Measurements from ENCODE around the gene MNX1. TPM values are rescaled to one million over a fixed set of nuclear protein-coding genes. Genes with fewer than 3 reads are reported as not detected.

Gene MNX1
- total RNA-seq, 3 donors from 2014 or later: not detected

GRCh38 chr7:157005456-157006204 is 4.8 kb downstream of the MNX1 start:
- DNase-seq: no peak

GRCh38 chr7:157004521-157005455 is 5.7 kb downstream of the MNX1 start:
- peaks cover 24% of the 10 kb centered on the region for H3K4me1 Mint-ChIP-seq (ENCODE audit: low read depth)
- H3K9me3 Mint-ChIP-seq: no peaks in the 10 kb centered on the region
- no peaks in the 10 kb centered on the region for H3K36me3 Mint-ChIP-seq (ENCODE audit: insufficient read depth)
- H3K27me3 Mint-ChIP-seq (ENCODE audit: low read depth): peaks cover 76% of the 10 kb centered on the region
- DNase-seq (no peak), ATAC-seq (no peak)
- peak overlapping the region; percentile 29 for H3K4me3 Mint-ChIP-seq

More at GRCh38 chr7:157005456-157006204, 4.8 kb downstream of the MNX1 start:
- no peak for ATAC-seq
- Mint-ChIP-seq H3K9me3 (no peaks in the 10 kb centered on the region), H3K4me1 (ENCODE audit: low read depth) (peaks cover 21% of the 10 kb centered on the region), H3K27me3 (ENCODE audit: low read depth) (peaks cover 72% of the 10 kb centered on the region), H3K36me3 (ENCODE audit: insufficient read depth) (no peaks in the 10 kb centered on the region), H3K4me3 (no peak overlapping the region)

- H3K36me3 Mint-ChIP-seq (ENCODE audit: insufficient read depth): no peaks in the 10 kb centered on the region
- ATAC-seq (peak in 1 of 2 donors; percentile 25), DNase-seq (no peak)
- peaks cover 27% of the 10 kb centered on the region for H3K4me1 Mint-ChIP-seq (ENCODE audit: low read depth)
- no peak overlapping the region for H3K4me3 Mint-ChIP-seq
- H3K27me3 Mint-ChIP-seq (ENCODE audit: low read depth): peaks cover 75% of the 10 kb centered on the region
- H3K9me3 Mint-ChIP-seq: no peaks in the 10 kb centered on the region
These were observed 6.5 kb downstream of the MNX1 start for GRCh38 chr7:157003756-157004520.

- Mint-ChIP-seq H3K4me1 (ENCODE audit: low read depth) (peaks cover 25% of the 10 kb centered on the region), H3K4me3 (no peak overlapping the region), H3K27me3 (ENCODE audit: low read depth) (peaks cover 75% of the 10 kb centered on the region), H3K9me3 (no peaks in the 10 kb centered on the region), H3K36me3 (ENCODE audit: insufficient read depth) (no peaks in the 10 kb centered on the region)
- DNase-seq: no peak
- ATAC-seq: no peak
These were observed 7.1 kb downstream of the MNX1 start for GRCh38 chr7:157003445-157003755.

GRCh38 chr7:157002819-157003421 is 7.5 kb downstream of the MNX1 start:
- DNase-seq: no peak
- no peak overlapping the region for H3K4me3 Mint-ChIP-seq
- H3K4me1 Mint-ChIP-seq (ENCODE audit: low read depth): peaks cover 25% of the 10 kb centered on the region
- no peaks in the 10 kb centered on the region for H3K36me3 Mint-ChIP-seq (ENCODE audit: insufficient read depth)
- no peaks in the 10 kb centered on the region for H3K9me3 Mint-ChIP-seq
- no peak for ATAC-seq
- H3K27me3 Mint-ChIP-seq (ENCODE audit: low read depth): peaks cover 77% of the 10 kb centered on the region

GRCh38 chr7:157001920-157002818 is 8.3 kb downstream of the MNX1 start:
- no peaks in the 10 kb centered on the region for H3K9me3 Mint-ChIP-seq
- peaks cover 25% of the 10 kb centered on the region for H3K4me1 Mint-ChIP-seq (ENCODE audit: low read depth)
- DNase-seq: no peak
- peaks cover 75% of the 10 kb centered on the region for H3K27me3 Mint-ChIP-seq (ENCODE audit: low read depth)
- no peaks in the 10 kb centered on the region for H3K36me3 Mint-ChIP-seq (ENCODE audit: insufficient read depth)
- peak overlapping the region; percentile 2 for H3K4me3 Mint-ChIP-seq
- no peak for ATAC-seq

GRCh38 chr7:157000741-157001653 is 9.5 kb downstream of the MNX1 start:
- Mint-ChIP-seq H3K27me3 (ENCODE audit: low read depth) (peaks cover 75% of the 10 kb centered on the region), H3K4me1 (ENCODE audit: low read depth) (peaks cover 25% of the 10 kb centered on the region), H3K4me3 (peak overlapping the region; percentile 58), H3K9me3 (no peaks in the 10 kb centered on the region), H3K36me3 (ENCODE audit: insufficient read depth) (no peaks in the 10 kb centered on the region)
- no peak for DNase-seq
- ATAC-seq: no peak

GRCh38 chr7:156999958-157000726 is 10.3 kb downstream of the MNX1 start:
- Mint-ChIP-seq H3K27me3 (ENCODE audit: low read depth) (peaks cover 74% of the 10 kb centered on the region), H3K4me3 (peak overlapping the region; percentile 76), H3K4me1 (ENCODE audit: low read depth) (peaks cover 25% of the 10 kb centered on the region), H3K36me3 (ENCODE audit: insufficient read depth) (no peaks in the 10 kb centered on the region), H3K9me3 (no peaks in the 10 kb centered on the region)
- DNase-seq: no peak
- ATAC-seq: no peak

- Mint-ChIP-seq H3K36me3 (ENCODE audit: insufficient read depth) (no peaks in the 10 kb centered on the region), H3K4me3 (peak overlapping the region; percentile 42), H3K27me3 (ENCODE audit: low read depth) (peaks cover 70% of the 10 kb centered on the region), H3K9me3 (no peaks in the 10 kb centered on the region), H3K4me1 (ENCODE audit: low read depth) (peaks cover 18% of the 10 kb centered on the region)
- no peak for ATAC-seq
- DNase-seq: no peak
These were observed 11.2 kb downstream of the MNX1 start for GRCh38 chr7:156998988-156999957.

GRCh38 chr7:156994417-156994816 is 16.0 kb downstream of the MNX1 start:
- H3K4me3 Mint-ChIP-seq: no peak overlapping the region
- H3K36me3 Mint-ChIP-seq (ENCODE audit: insufficient read depth): no peaks in the 10 kb centered on the region
- no peak for DNase-seq
- ATAC-seq: no peak
- H3K4me1 Mint-ChIP-seq (ENCODE audit: low read depth): peaks cover 3% of the 10 kb centered on the region
- H3K9me3 Mint-ChIP-seq: no peaks in the 10 kb centered on the region
- peaks cover 60% of the 10 kb centered on the region for H3K27me3 Mint-ChIP-seq (ENCODE audit: low read depth)

GRCh38 chr7:156993925-156994235 is 16.6 kb downstream of the MNX1 start:
- Mint-ChIP-seq H3K4me3 (no peak overlapping the region), H3K9me3 (no peaks in the 10 kb centered on the region), H3K27me3 (ENCODE audit: low read depth) (peaks cover 56% of the 10 kb centered on the region), H3K36me3 (ENCODE audit: insufficient read depth) (no peaks in the 10 kb centered on the region), H3K4me1 (ENCODE audit: low read depth) (no peaks in the 10 kb centered on the region)
- DNase-seq (no peak), ATAC-seq (no peak)

Data from activated T-cell treated with anti-CD3 and anti-CD28 coated beads, Interleukin-2, amount 50 U/mL, for 4 hours (primary cell).